Kidney glomerular epithelial cell (primary cell): ENCODE results near the gene PEX7.
"Not testable (repeated sequence)": the region's sequence is repeated elsewhere in the genome, so short reads cannot be mapped to it uniquely, and the experiment has no call there.

ENCODE experiments used
- DNase-seq: peaks from one replicate; lab custom pipeline; 2025; lab: John Stamatoyannopoulos, UW

Gene PEX7

DNA sequence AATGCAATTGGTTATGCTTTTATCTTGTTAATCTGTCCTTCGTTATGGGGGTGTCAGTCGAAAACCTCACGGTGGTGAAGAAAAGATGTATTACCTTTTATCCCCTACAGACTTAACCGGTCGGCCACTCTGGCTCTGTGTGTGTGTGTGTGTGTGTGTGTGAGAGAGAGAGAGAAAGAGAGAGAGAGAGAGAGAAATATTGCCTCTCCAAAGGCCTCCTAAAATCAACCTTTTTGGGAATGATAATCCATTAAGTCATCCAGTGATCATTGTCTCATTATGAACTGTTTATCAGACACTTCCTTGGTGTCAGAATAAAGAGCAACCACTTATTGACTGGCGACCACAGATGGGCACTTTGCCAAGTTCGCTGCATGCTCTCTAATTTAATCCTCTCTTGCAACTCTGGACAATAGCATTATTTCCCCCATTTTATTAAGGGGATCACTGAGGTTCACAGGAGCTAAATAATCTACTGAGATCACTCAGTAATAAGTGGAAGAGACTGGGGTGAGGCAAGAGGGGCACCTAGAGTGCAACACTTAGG is 130.4 kb downstream of the PEX7 start:
- DNase-seq = no peak

DNA sequence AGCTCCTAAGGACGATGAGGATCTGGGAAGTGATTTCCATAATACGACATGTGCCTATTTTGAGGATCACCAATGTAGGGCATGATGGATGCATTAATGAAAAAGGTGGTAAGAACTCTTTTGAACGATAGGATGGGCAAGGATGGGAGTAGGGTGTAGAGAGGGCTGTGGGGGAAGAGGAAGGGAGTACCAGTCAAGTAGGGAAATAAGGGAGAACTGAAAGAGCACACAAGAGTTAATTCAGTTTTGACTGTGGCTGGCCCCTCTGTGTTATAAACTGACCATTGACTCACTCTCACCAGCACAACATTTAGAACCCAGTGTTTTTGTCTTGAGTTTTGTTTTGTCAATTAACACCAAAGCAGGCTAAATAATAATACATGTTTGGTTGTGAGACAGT is 132.7 kb downstream of the PEX7 start:
- DNase-seq = no peak

GRCh38 chr6:136956590-136957544 is 134.5 kb downstream of the PEX7 start:
- no peak for DNase-seq

DNA sequence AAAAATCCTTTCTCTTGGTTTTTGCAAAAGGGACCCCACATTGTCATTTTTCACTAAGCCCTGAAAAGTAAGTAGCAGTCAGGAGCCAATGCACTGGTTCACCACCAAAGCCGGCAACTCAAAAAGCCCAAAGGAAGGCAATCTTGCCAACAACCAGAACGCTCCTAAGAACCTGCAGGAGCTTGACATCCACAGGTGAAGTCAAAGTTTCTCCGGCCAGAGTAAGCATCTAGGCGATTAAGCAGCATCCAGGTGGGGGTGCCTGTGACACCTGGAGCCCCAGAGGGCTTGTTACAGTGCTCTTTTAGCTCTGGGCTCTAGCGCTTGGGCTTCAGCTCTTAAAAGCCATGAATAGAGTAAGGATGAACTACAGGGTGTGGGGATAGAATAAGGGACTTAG is 135.8 kb downstream of the PEX7 start:
- DNase-seq = no peak

DNA sequence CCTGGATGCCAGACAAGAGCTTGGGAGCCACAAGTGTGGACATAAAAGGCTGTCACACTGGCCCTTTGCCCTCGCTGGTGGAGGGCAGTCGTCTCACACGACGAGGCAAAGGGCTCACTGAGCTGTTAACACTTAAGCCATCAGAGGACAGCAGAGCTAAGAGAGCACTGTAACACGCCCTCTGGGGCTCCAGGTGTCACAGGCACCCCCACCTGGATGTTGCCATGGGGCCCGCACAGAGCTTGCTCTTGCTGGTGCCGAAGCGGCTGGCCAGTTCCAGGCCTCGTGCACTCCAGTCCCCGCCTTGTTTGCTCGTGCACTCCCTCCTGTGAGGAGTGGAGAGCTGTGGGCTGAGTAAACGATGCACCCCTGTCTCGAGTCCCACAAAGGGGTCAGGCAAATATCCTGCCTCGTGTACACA is 137.1 kb downstream of the PEX7 start:
- no peak for DNase-seq

DNA sequence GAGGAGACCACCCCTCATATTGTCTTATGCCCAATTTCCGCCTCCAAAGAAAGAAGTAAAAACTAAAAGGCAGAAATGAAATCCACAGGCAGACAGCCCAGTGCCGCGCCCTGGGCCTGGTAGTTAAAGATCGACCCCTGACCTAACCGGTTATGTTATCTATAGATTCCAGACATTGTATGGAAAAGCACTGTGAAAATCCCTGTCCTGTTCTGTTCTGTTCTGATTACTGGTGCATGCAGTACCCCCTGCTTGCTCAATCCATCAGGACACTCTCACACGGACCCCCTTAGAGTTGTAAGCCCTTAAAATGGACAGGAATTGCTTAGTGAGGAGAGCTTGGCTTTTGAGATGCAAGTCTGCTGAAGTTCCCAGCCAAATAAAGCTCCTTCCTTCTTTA is 137.5 kb downstream of the PEX7 start:
- not testable (repeated sequence) for DNase-seq

DNA sequence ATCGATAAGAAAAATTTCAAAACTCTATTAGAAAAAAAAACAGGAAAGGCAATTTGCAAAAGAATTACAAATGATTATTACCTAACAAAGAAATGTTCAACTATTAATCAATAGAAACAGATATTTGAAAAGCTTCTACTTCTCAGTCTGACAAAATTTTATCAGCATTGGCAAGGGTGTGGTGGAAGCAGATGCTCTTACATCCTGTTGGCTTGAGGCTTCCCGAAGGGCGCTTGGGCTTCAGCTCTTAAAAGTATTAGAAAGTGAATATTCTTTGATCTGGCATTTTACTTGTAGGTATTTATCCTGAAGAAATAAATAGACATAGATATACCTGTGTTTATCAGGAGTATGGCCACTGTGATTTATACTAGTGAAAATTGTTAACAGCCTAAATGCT is 138.4 kb downstream of the PEX7 start:
- DNase-seq = no peak

- no peak for DNase-seq
Measured at GRCh38 chr6:136961848-136962247, 139.5 kb downstream of the PEX7 start.

GRCh38 chr6:136962661-136963060 is 140.3 kb downstream of the PEX7 start:
- DNase-seq = no peak

DNA sequence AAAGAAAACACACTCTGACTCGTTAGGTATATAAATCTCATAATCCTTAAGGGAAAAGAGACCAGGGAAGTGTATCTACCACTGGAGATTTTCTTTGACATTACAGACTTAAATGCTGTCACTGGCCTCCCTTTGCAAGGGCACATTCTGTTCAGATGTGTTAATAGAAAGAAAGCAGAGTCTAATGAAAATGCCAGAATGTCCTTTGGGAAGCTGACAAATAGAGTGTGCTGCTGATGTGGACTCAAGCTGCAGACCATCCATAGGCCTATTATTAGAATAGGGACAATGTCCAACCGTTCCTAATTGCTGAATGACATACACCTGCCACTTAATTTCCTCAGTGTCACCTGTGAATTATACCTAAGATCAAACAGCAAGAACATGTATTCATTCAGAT is 140.9 kb downstream of the PEX7 start:
- no peak for DNase-seq
